PFSK-1 (cell line): ENCODE results near the gene SYNC.

ENCODE experiments used
- FOXP2 ChIP-seq: optimal IDR thresholded peaks from 2 replicates; pipeline ENCODE3; 2011; ENCODE audit warnings: borderline replicate concordance, control low read depth, inconsistent platforms; ENCODE audit not compliant: insufficient read depth; ENCODE audit errors: extremely low read length, extremely low read depth
- POLR2AphosphoS5 ChIP-seq: IDR thresholded peaks from 2 replicates; pipeline ENCODE4 v1.6.1; 2012; ENCODE audit warnings: low read depth, mild to moderate bottlenecking, control low read depth, low read length, moderate library complexity
- REST ChIP-seq, 2 experiments: IDR thresholded peaks; 2 replicates each; pipeline versions ENCODE4 v1.6.1 to v1.8.0; 2011 to 2012; ENCODE audit warnings: low read depth in 2 of 2, low read length in 2 of 2, control low read depth in 1 of 2, inconsistent platforms in 1 of 2, mild to moderate bottlenecking in 1 of 2, moderate library complexity in 1 of 2; ENCODE audit not compliant: insufficient read depth in 1 of 2
- SIN3A ChIP-seq: IDR thresholded peaks from 2 replicates; pipeline ENCODE4 v1.6.1; 2012; ENCODE audit warnings: mild to moderate bottlenecking, low read length, moderate library complexity, borderline replicate concordance; ENCODE audit not compliant: insufficient read depth
- TAF1 ChIP-seq: IDR thresholded peaks from 2 replicates; pipeline ENCODE4 v1.6.1; 2012; ENCODE audit warnings: low read length, control low read depth, borderline replicate concordance; ENCODE audit not compliant: insufficient read depth

SYNC gene

GRCh38 chr1:32650752-32651460 is 51.7 kb downstream of the SYNC start, which contains the start of gene RBBP4:
Gene RBBP4 (plus strand): TSS chr1:32651208. CDS start chr1:32651307, 99 bp downstream.
- TF ChIP-seq TAF1 (peak; percentile 61; the same call in 1 of the 2 replicates), POLR2AphosphoS5 (peak; percentile 69; the same call in 1 of the 2 replicates), SIN3A (peak; percentile 69; the same call in 1 of the 2 replicates), REST (IDR thresholded peaks at IDR 0.05; ENCODE audit: insufficient read depth in 1 of 2, low read depth in 2 of 2, low read length in 2 of 2) (0 out of 4 replicates have a peak, but pooled peaks of 1 of the 2 experiments have one; percentile 7), FOXP2 (no peak)

- peak; percentile 60; the same call in 1 of the 2 replicates for TF ChIP-seq TAF1
- no peak for TF ChIP-seq FOXP2
- TF ChIP-seq REST (IDR thresholded peaks at IDR 0.05; ENCODE audit: insufficient read depth in 1 of 2, low read depth in 2 of 2, low read length in 2 of 2) = no peak
- TF ChIP-seq POLR2AphosphoS5 = peak; percentile 51; the same call in 1 of the 2 replicates
- no peak for TF ChIP-seq SIN3A
Measured at GRCh38 chr1:32650248-32650751, 52.3 kb downstream of the SYNC start, which contains the start of gene ZBTB8OS. Gene ZBTB8OS (minus strand): TSS chr1:32650550. CDS start chr1:32650529, 21 bp downstream.

GRCh38 chr1:32647308-32648134 is 55.0 kb downstream of the SYNC start:
- TF ChIP-seq TAF1 (no peak), POLR2AphosphoS5 (no peak), REST (IDR thresholded peaks at IDR 0.05; ENCODE audit: insufficient read depth in 1 of 2, low read depth in 2 of 2, low read length in 2 of 2) (no peak), FOXP2 (no peak), SIN3A (no peak)

GRCh38 chr1:32644426-32644825 is 58.1 kb downstream of the SYNC start:
- TF ChIP-seq SIN3A (no peak), TAF1 (no peak), FOXP2 (no peak), POLR2AphosphoS5 (no peak), REST (IDR thresholded peaks at IDR 0.05; ENCODE audit: insufficient read depth in 1 of 2, low read depth in 2 of 2, low read length in 2 of 2) (no peak)
